ENCODE results near the gene ARHGAP12.
"Not testable (repeated sequence)": the region's sequence is repeated elsewhere in the genome, so short reads cannot be mapped to it uniquely, and the experiment has no call there.

Gene ARHGAP12

DNA sequence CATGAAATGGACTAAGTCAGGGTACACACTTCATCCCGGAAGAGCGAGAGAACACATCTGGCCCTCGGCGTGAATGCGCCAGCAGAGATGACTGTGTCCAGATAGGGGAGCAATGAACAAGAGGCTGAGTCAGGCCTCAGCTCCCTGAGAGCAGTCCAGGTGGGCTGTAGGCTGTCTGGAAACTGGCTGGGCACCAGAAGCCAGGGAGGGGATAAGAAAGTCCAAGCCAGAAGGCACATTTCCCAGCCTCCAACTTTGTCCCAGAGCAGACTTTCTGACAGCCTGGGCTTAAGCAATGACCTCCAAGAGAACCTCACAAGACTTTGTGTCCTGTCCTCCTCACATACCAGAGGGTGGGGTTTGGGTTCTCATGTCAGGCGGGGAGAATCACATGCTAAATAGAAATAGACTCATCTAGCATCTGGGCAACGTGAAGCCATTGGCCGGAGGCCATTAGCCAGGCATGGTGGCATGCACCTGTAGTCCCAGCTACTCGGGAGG, 157.2 kb downstream of the ARHGAP12 start:
- no peak for DNase-seq (ENCODE audit: low read depth in 3 of 3)

DNA sequence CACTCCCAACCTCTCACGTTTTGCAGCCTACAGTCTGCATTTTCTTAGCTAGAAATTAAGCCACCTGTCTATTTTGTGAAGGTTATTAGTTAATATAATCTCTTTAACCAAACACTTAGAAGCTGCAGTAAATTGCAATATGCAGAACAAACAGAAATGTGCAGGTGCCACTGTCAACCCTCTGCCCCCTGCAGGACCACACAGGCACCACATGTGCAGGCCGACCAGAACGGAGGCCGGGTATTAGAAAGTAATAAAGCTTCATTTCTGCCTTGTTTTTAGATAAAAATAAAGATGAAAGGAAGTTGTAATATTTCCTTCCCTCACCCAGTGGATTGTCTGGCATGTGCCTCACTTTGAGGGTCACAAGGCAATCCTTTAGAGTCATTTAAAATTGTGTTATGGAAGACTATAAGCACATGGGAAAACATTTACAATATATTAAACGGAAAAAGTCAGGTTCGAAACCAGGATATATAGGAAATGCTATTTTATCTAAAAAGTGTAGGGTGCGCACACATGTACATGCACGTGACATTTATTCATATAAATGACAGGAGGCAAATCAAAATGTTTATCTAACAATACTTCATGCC, 158.2 kb downstream of the ARHGAP12 start:
- DNase-seq (ENCODE audit: low read depth in 3 of 3), result peak in 2 of 3 donors; percentile 20 to 32

DNA sequence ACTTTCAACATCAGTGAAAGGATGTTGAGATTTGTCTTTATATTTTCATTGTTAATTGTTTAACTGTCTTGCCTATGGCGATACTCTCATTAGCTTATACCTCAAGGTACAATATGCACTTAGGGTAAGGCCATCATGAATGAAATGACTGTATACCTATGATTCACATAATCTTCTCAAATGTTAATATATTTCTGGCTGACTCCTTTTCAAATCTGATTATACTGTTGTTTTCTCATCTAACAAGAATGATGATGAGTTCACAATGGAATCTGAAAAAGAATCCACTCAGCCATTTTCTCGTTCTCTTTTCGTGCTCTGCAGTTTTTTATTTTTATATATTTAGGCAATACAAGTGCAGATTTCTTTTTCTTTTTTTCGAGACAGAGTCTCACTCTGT, 159.1 kb downstream of the ARHGAP12 start:
- DNase-seq (ENCODE audit: low read depth in 3 of 3), result no peak

DNA sequence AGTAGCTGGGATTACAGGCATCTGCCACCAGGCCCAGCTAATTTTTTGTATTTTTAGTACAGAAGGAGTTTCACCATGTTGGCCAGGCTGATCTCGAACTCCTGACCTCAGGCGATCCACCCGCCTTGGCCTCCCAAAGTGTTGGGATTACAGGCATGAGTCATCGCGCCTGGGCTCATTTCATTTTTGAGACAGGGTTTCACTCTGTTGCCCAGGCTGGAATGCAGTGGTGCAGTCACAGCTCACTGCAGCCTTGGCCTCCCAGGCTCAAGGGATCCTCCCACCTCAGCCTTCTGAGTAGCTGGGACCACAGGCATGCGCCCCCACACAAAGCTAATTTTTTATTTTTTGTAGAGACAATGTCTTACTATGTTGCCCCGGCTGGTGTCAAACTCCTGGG, 159.7 kb downstream of the ARHGAP12 start:
- DNase-seq (ENCODE audit: low read depth in 3 of 3), result not testable (repeated sequence)

DNA sequence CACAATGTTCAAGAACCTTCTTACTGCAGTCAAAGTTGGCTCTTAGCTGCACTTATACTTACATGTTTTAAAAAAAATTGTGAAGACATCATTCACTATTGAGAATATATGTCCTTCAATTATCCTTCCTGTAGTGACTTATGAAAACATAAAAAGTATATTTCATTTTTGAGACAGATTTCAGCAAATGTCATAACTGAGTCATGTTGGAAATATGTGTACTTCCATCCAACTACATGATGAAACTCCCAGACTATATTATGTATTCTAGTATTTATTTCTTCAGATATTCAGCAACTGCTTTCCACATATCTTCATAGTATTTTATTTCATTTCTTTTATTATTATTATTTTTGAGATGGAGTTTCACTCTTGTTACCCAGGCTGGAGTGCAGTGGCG, 160.2 kb downstream of the ARHGAP12 start:
- no peak for DNase-seq (ENCODE audit: low read depth in 3 of 3)

DNA sequence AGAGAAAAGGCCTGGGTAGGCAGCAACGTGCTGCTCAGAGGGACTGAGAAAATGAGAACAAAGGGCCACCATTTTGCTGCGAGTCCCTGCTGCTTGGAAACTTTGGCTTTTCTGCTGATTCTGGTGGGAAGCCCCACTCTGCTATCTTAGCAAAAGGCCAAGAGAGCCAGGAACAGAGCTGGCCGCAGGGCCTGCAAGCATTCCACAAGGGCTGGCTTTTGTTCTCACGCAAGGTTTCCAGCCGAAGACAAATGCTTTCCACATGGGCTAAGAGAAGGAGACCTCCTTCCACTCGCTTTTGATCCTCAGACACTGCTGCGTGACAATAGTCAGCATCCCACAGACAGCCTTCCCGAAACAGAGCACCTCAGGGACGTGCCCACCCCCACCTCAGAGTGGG, 163.1 kb downstream of the ARHGAP12 start:
- no peak for DNase-seq (ENCODE audit: low read depth in 3 of 3)

DNA sequence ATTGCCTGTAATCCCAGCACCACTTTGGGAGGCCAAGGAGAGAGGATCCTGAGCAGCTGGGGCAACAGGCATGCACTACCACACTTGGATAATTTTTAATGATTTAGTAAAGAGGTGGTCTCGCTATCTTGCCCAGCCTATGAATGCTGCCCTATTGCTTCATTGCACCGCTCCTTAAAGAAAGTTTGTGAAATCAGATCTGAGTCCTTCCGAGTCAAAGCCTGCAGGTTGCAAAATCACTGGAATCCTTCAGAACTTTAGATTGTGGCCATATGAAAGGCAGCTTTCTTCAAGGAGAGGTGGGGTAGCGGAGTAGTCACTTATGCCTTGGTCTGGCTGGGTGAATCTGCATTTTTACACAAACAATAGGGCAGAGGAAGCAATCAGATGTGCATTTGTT, 166.3 kb downstream of the ARHGAP12 start:
- DNase-seq (ENCODE audit: low read depth in 3 of 3), result no peak

DNA sequence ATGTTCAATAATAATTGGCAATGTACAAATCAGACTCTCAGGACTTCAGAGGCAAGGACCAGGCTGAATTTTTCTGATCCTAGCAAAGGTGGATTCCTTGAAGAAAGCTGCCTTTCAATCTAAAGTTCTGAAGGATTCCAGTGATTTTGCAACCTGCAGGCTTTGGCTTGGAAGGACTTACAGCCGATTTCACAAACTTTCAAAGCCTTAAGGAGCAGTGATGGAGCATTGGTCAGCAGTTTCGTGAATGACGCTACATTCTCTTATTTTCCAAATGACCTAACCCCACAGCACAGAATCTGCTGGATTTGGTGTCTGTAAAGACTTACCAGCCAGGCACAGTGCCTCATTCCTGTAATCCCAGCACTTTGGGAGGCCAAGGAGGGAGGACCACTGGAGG, 167.5 kb downstream of the ARHGAP12 start:
- no peak for DNase-seq (ENCODE audit: low read depth in 3 of 3)

DNA sequence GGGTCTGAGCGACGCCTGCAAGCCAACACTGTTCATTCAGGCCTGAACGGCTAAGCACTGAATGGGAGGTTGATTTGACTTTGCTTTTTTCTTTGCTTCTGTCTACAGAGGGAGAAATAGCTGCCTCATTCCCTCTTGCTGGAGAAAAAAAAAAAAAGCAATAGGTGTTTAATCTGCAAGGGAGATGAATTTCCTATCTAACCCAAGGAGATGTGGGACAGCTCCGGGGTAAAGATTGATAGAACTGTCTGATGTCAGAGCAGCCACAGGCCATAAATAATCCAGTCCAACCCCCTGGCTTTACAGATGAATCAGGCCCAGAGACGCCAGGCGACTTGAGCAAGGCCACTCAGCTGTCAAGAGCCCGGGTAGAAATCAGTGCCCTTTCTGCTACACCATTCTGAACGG, 168.0 kb downstream of the ARHGAP12 start:
- no peak for DNase-seq (ENCODE audit: low read depth in 3 of 3)

DNA sequence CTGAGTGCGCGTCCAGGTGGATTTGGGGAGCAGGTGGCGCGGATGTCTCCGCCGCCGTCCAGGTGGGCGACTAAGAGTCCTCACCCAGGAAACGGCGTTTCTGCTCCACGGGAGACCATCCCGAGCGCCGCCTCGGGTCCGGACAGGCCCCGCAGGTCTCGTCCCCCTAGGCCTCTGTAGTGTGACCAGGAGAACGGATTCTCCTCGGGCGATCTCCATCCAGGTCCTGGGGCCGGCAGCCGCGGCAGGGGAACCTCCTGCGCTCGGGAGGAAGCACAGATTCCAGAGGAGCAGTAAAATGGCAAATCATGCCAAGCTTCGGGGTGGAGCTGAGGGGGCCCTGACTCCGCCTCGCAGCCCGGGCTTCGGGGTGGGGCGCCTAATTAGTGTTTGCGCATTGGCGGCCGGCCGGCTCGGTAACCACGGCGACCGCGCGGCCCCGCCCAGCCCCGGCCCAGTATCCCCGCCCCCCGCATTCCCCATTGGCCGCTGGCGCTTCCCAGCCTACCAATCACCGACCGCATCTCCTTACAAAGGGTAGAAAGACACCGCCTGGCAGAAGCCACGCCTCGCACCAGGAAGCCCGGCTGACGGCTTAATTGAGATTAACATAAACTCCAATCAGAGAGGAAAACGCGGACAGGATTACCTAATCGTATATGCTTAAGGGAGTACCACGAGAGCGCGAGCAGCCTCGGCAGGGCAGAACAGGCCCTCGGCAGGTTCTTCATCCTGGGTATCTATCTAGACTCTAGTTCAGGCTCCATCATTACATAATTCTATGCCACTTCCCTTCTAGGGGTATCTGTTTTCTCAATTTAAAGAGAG, 168.6 kb downstream of the ARHGAP12 start:
- DNase-seq (ENCODE audit: low read depth in 3 of 3), result peak; percentile 84 to 92 (median 90)

DNA sequence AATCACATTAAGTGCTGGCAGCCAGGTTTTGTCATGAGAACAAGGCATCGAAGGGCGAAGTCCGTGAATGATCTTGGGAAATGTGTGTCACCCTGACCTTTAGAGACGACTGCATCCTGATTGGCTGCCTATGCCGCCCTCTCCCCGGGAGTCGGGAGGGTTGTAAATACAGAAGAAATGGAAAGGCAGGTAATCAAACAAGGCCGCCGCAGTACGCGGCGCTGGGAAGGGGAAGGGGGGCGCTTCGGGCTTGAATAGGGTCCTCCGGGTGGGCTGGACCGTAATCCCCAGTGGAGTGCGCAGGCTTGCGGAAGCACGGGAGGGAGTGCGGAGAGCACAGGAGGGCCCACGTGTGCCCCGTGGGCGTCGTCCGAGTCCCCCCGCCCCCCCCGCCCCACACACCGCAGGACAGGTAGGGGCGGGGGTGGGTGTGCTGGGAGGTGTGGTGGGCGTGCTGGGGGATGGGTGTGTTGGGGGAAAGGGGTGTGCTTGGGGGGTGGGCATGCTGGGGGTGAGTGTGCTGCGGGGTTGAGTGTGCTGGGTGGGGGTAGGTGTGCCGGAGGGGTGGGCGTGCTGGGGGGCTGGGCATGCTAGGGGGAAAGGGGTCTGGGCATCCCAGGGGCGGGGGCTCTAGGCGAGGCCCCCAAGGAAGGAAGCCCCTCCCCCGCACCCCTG, 169.4 kb downstream of the ARHGAP12 start:
- DNase-seq (ENCODE audit: low read depth in 3 of 3), result peak; percentile 47 to 62 (median 59)

DNA sequence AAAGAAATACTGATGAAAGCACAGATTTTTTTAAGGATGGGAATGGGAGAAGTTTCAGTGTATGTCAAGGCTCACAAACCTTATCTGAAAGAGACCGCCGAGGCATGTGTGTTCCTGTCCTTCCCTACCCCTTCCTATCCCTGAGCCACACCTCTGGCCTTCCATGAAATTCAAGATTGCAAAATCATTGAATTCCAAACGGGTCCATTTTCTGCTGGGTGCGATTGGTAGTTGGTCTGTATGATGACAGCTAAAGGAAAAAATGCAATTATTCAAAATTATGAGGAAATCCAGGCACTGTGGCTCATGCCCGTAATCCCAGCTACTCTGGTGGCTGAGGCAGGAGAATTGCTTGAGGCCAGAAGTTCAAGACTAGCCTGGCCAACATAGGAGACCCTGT, 170.1 kb downstream of the ARHGAP12 start:
- DNase-seq (ENCODE audit: low read depth in 3 of 3), result no peak

DNA sequence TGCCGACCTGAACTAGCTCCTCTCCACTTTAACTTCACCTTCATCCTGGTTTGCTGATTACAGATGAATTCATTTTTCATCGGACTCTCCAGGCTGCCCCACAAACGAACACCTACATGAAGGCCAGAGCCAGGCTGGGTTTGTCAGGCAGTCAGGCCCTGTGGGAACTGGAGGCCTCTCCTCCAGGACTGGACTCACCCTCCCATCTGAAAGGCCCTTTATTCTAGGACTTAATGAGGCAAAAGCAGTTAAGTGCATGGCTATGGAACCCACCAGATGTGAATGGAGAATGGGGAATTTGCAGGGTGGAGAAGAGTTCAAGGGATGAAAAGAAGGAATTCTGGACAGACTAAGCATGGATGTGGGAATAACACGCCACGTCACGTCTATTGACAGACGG, 170.8 kb downstream of the ARHGAP12 start:
- no peak for DNase-seq (ENCODE audit: low read depth in 3 of 3)

DNA sequence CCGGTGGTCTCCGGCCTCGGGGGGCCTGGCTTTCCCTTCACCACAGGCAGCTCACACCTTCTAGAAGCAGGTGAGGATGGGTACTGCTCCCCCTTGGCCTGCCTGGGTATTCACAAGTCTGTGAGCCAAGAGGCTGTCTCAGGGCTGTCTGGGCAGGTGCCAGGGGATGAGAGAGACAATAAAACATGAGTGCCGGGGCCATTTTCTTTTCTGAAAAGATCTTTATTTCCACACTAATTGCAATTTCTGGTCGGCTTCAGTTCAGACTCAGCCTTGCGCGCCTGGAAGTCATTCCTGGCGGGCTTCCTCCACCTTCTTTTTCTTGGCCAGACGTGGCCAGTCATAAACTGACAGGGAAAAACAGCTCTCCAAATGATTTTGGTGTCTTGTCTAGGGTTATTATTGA, 171.2 kb downstream of the ARHGAP12 start:
- DNase-seq (ENCODE audit: low read depth in 3 of 3), result no peak

DNA sequence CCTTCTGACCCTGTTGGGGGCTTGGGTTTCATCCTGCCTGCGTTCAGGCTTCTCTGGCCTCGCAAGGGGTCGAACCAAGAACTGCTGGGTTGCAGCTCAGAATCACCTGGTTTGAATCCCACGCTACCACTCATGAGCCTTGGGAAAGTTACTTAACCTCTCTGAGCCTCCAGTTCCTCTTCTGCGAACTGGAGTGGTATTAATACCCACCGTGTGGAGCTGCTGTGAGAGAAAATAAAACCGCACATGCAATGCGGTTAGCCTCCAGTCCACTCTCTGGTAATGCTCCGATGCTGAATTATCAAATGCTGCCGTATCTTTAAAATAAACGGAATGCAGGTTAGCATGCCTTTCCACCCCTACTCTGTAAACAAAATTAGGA, 171.9 kb downstream of the ARHGAP12 start:
- DNase-seq (ENCODE audit: low read depth in 3 of 3), result no peak

DNA sequence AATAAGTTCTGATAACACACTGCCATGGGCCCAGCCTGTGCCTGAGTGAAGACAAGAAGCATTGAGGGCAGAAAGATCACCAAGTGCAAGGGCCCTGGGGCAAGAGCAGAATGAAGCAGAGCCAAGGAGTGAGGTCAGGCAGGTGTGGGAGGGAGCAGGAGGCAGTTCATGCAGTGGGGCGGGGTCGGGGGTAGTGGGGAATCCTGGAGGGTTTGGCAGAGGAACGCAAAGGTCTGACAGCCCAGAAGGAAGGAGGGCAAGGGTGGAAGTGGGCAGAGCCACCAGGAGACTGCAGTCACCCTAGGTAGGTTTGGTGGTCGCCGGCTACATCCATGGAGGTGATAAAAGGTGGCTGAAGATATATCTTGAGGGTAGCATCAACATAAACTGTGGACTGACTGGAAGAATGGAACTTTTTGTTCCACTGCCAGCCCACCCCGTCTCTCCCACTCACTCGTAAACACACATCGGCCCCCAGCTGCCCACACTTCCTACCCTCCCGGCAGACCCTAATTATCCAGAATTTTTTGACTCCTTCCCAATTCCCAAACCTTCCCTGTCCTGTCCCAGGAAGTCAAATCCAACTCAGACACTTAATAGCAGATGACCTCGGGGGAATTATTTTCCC, 172.4 kb downstream of the ARHGAP12 start:
- DNase-seq (ENCODE audit: low read depth in 3 of 3), result no peak
